NCI-H82 (cell line): ENCODE data around the gene PNLIPRP1.

Experiments
- DNase-seq: peaks from one replicate; lab custom pipeline; 2025; lab: John Stamatoyannopoulos, UW

Gene PNLIPRP1

GRCh38 chr10:116599991-116600390 is 9.2 kb downstream of the PNLIPRP1 start:
- no peak for DNase-seq

- no peak for DNase-seq
Observed at GRCh38 chr10:116602648-116603400, 12.1 kb downstream of the PNLIPRP1 start.

- DNase-seq = no peak
Observed at GRCh38 chr10:116606061-116606483, 15.3 kb downstream of the PNLIPRP1 start.

DNA sequence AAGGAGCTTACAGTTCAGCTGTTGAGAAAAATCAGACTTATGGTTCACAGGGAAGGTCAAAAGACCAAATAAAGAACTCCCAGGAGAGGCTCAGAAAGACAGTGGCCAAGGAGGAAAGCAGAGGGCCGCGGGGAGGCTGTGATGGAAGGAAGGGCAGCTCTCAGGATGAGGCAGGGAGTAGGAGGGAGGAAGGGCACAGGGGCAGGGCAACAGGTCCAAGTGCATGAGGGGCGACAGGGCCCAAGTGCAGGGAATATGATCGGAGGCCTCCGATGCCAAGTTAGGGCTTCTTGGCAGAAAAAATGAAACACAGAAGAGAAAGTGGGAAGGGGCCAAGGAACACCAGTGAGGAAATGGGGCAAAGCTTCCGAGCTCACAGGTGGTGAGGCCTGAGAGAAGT is 16.6 kb downstream of the PNLIPRP1 start:
- DNase-seq = no peak

GRCh38 chr10:116608686-116609594 is 18.2 kb downstream of the PNLIPRP1 start:
- peak; percentile 2 for DNase-seq

- no peak for DNase-seq
Observed at GRCh38 chr10:116610443-116611152, 19.8 kb downstream of the PNLIPRP1 start.

GRCh38 chr10:116611153-116611545 is 20.4 kb downstream of the PNLIPRP1 start:
- DNase-seq = no peak

DNA sequence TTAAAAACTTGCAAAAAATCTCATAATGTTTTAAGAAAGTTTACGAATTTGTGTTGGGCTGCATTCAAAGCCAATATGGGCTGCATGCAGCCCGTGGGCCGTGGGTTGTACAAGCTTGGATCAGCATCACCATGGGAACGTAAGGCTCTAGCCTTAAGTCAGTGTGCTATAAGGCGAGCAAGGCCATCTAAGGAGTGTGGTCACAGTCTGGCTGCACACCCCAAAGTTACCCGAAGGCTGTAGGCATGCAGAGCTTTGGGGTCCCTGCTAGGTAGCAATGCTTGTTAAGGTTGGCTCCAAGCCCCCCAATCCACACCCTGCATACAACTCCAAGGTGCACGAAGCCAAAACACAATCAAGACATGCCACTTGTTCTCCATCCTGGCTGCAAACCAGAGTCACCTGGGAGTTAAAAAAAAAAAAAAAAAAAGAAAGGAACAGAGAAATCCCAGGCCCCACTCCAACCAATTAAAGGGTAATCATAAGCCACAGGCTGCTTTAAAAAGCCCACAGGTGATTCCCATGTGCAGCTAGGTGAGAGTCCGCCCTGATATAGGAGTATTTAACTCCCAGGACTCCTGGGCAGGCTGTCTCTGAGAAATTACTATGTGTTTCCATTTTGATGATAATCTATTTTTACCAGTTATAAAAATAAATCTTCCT is 21.5 kb downstream of the PNLIPRP1 start:
- DNase-seq = no peak

DNA sequence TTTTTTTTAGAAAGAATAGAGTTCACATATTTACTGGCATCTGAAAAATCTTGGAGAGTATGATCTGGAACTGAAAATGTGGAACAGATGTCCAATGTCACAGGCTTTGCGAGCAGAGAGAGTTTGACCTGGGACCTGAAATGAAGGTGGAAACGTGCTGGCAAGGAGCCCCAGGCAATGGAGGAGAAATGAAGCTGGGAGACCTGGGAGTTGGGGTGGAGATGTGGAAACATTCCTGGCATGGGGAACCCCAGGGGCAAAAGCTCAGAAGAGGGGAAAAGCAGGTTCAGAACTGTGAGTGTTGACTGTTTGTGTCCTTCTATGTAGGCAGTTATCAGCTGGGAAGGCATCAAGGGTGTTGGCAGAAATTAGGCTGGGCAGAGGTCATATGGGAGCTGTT is 22.7 kb downstream of the PNLIPRP1 start:
- no peak for DNase-seq

GRCh38 chr10:116614796-116615195 is 24.0 kb downstream of the PNLIPRP1 start:
- no peak for DNase-seq

DNA sequence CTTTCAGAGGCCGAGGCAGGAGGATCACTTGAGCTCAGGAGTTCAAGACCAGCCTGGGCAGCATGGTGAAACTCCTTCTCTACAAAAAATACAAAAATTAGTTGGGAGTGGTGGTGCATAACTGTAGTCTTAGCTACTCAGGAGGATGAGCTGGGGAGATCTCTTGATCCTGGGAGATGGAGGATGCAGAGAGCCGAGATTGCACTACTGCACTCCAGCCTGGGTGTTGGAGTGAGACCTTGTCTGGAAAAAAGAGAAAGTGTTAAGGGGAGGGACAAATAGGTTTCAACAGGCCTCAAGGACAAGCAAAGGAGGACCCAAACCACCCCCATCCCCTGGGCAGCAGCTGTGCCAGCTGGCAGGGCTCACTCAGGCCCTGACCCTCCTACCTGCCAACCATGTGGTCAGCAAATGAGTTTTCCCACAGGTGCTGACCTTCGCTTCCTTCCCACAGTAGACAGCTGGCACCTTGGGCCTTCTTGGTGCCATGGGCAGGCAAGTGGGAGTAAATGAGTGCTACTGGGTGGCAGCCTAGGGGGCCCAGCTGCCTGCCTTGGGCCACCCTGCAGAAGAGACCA is 24.5 kb downstream of the PNLIPRP1 start:
- no peak for DNase-seq

- no peak for DNase-seq
Observed at GRCh38 chr10:116620423-116621400, 30.0 kb downstream of the PNLIPRP1 start, which contains the start of gene PNLIPRP2. Gene PNLIPRP2 (plus strand): TSS chr10:116620953.

GRCh38 chr10:116621476-116621875 is 30.7 kb downstream of the PNLIPRP1 start:
- DNase-seq = no peak

DNA sequence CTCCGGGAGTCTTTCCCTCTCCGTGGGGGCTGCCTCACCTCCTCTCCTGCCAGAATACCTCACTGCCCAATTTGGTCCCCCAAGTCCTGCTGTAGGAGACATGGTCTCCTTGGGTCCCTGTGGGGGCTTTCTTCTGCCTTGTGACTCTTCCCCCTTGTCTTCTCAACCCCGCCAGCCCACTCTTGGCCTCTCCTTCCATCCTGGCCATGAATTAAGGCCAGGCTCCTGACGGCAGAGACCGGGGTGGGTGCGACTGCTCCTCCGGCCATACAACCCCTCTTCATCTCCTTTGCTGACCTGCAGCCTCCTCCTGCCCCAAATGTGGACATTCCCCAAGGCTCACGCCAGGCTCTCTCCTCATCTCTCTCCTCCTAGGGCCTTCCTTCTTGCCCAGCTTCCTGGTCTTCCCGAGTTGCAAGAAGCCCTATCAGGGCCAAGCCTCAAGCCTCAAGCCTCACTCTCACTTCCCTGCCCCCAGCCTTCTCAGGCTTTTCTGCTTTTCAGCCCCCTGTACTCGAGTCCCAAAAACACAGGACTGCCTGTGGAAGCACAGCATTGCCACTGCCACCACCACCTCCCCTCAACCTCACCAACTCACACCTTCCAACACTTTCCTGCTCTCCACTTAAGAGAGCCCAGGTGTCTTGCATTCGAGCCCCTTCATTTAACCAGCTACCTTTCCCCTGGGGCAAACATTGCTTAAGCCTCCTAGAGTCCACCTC is 31.3 kb downstream of the PNLIPRP1 start:
- no peak for DNase-seq

DNA sequence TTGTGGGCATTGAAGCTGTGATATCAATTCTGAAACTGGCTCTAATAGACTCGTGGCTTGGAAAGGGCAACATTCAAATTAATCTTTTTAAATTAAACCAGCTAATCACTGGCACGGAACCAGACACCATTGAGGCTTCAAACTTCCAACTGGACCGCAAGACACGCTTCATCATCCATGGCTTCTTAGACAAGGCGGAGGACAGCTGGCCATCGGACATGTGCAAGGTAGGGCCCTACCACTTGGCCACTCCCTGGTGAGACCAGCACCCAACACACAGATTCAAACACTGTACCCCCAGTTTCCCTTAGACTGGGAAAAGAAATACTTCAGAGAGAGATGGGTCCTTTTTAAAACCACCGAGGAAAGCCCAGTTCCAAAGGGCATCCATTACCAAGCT is 35.1 kb downstream of the PNLIPRP1 start:
- DNase-seq = no peak

- DNase-seq = no peak
Observed at GRCh38 chr10:116626815-116627214, 36.1 kb downstream of the PNLIPRP1 start.

GRCh38 chr10:116627386-116627933 is 36.7 kb downstream of the PNLIPRP1 start:
- peak; percentile 39 for DNase-seq

DNA sequence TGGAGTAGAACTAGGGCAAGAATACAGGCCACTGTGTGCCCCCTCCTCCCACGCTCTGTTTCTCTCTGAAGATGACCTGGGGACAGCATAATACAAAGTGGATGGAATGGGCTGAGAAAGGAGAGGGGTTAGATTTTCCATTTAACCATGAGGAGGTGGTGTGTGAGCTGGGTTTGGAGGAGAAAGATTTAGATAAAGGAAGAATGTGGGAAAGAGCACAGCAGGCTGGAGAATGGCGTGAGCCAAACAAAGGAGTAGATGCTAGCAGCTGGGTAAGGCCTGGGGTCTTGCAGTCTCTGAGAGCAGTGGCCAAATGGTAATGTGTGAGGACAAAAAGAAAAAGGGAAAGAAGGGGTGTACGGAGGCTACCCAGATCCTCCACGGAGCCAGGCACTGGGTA is 38.6 kb downstream of the PNLIPRP1 start:
- DNase-seq = no peak

DNA sequence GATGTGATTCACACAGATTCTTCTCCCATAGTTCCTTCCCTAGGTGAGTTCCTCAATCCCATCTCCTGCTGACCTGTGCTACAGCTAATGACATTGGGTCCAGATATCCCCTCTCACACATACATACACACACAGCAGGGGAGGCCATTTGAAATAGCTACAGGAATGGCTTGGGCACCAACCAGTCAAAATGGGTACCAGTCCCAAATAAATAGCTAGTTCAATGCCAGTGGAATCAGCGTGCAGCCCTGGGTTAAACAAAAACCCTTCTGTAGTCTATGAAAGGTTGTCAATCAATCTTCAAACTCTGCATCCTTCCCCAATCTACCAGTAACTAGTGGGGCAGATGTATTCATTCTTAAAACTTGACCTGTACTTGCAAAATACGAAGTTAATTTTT is 39.3 kb downstream of the PNLIPRP1 start:
- DNase-seq = no peak
